IPS-NIHi7 (cell line): ENCODE data around the gene DALRD3.

Source experiments
- DNase-seq: peaks from one replicate; pipeline ENCODE4 v3.0.0; 2012; ENCODE audit warnings: mixed read lengths; ENCODE audit errors: extremely low spot score

DALRD3 gene

GRCh38 chr3:49004352-49005302 lies 13.8 kb downstream of the DALRD3 start:
- DNase-seq: no peak

GRCh38 chr3:49001155-49001554 lies 17.2 kb downstream of the DALRD3 start:
- no peak for DNase-seq

GRCh38 chr3:48999085-48999858 lies 19.1 kb downstream of the DALRD3 start:
- DNase-seq: no peak

GRCh38 chr3:48997714-48998637 lies 20.4 kb downstream of the DALRD3 start:
- DNase-seq: peak; percentile 32

- DNase-seq: no peak
Observed at GRCh38 chr3:48997102-48997635, 21.2 kb downstream of the DALRD3 start.

- DNase-seq: no peak
Observed at GRCh38 chr3:48996640-48997039, 21.7 kb downstream of the DALRD3 start.

- no peak for DNase-seq
Observed at GRCh38 chr3:48993834-48994233, 24.5 kb downstream of the DALRD3 start.

GRCh38 chr3:48991851-48992545 lies 26.4 kb downstream of the DALRD3 start:
- no peak for DNase-seq

- peak; percentile 47 for DNase-seq
Observed at GRCh38 chr3:48990636-48991469, 27.5 kb downstream of the DALRD3 start.

GRCh38 chr3:48989796-48990635 lies 28.4 kb downstream of the DALRD3 start, which contains the start of gene P4HTM:
Gene P4HTM, plus strand, starts transcription at chr3:48990241. Its CDS starts 16 bp downstream, at chr3:48990257.
- peak; percentile 83 for DNase-seq

GRCh38 chr3:48989126-48989795 lies 29.1 kb downstream of the DALRD3 start:
- no peak for DNase-seq

GRCh38 chr3:48985831-48986376 lies 32.5 kb downstream of the DALRD3 start:
- DNase-seq: no peak

- no peak for DNase-seq
Observed at GRCh38 chr3:48984663-48985062, 33.7 kb downstream of the DALRD3 start.

- DNase-seq: no peak
Observed at GRCh38 chr3:48983096-48983495, 35.3 kb downstream of the DALRD3 start.

GRCh38 chr3:48982686-48983085 lies 35.7 kb downstream of the DALRD3 start:
- no peak for DNase-seq

- no peak for DNase-seq
Observed at GRCh38 chr3:48982016-48982415, 36.4 kb downstream of the DALRD3 start.

- DNase-seq: no peak
Observed at GRCh38 chr3:48980295-48980694, 38.1 kb downstream of the DALRD3 start.

GRCh38 chr3:48979451-48979850 lies 38.9 kb downstream of the DALRD3 start:
- no peak for DNase-seq
